GM21390 (cell line): ENCODE measurements around the gene FAF1.
A peak's percentile ranks its signal among the peaks of the same experiment; 100 is the strongest.
"Not testable (repeated sequence)": the region's sequence is repeated elsewhere in the genome, so short reads cannot be mapped to it uniquely, and the experiment has no call there.

Experiments
- ATAC-seq: cut with Tn5 transposase; IDR thresholded peaks from one replicate; pipeline ENCODE4 v1.9.1; 2021; ENCODE audit not compliant: unreplicated experiment

The FAF1 gene

DNA sequence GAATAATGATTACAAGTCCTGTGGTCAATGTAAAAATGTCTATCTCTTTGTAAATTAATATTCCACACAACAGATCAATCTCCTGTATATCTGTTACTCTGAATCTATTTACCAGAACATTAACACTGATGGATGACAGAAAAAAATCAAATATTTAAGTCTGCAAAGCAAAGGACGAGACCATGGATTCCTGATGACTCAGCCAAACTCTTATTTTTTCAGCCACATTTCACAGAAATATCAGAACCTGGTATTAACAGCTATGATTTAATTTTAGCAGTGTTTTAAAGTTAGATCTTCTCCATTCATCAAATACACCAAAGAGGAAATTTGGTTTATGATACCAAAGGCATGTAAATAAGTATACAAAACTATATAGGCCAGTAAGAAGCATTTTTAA is 46.1 kb downstream of the FAF1 start:
- no peak for ATAC-seq

DNA sequence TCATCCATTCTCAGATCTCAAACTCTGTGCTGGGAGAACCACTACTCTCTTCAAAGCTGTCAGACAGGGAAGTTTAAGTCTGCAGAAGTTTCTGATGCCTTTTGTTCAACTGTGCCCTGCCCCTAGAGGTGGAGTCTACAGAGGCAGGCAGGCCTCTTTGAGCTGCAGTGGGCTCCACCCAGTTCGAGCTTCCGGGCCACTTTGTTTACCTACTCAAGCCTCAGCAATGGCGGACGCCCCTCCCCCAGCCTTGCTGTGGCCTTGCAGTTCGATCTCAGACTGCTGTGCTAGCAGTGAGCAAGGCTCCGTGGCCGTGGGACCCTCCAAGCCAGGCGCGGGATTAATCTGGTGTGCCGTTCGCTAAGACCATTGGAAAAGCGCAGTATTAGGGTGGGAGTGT is 49.7 kb downstream of the FAF1 start:
- ATAC-seq = not testable (repeated sequence)

DNA sequence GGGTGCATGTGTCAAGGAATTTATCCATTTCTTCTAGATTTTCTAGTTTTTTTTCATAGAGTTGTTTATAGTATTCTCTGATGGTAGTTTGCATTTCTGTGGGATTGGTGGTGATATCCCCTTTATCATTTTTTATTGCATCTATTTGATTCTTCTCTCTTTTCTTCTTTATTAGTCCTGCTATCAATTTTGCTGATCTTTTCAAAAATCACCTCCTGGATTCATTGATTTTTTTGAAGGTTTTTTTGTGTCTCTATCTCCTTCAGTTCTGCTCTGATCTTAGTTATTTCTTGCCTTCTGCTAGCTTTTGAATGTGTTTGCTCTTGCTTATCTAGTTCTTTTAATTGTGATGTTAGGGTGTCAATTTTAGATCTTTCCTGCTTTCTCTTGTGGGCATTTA is 52.5 kb downstream of the FAF1 start:
- not testable (repeated sequence) for ATAC-seq

DNA sequence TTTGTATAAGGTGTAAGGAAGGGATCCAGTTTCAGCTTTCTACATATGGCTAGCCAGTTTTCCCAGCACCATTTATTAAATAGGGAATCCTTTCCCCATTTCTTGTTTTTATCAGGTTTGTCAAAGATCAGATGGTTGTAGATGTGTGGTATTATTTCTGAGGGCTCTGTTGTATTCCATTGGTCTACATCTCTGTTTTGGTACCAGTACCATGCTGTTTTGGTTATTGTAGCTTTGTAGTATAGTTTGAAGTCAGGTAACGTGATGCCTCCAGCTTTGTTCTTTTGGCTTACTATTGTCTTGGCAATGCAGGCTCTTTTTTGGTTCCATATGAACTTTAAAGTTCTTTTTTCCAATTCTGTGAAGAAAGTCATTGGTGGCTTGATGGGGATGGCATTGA is 54.0 kb downstream of the FAF1 start:
- ATAC-seq = not testable (repeated sequence)

DNA sequence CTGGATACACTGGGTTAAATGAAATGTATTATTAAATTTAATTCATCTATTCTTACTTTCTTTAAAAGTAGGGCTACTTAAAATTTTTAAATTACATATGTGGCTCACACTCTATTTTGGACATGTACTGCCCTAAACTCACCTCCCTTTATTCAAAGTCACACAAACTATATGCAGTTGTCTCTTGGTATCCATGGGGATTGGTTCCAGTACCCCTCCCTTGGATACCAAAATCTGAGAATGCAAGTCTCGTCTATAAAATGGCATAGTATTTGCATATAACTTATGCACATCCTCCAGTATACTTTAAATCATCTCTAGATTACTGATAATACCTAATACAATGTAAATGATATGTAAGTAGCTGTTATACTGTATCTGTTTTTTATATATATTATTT is 57.6 kb downstream of the FAF1 start:
- ATAC-seq = no peak

DNA sequence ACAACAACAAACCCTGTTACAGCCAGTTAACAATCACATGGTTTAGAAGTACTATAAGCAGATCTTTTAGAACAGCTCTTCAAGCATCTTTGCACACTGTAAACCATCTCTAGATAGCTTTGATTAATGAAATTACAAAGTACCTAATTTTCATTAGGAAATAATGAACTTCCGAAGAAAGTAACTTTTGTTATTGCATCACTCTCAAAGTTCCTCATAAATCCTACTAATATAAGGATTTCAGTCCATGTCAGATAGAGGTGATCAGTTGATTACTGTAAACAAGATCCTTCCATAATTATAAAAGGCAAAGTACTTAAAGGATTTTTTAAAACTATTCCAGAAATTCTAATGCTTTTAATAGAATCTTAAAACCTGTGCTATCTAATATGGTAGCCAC is 58.2 kb downstream of the FAF1 start:
- no peak for ATAC-seq

DNA sequence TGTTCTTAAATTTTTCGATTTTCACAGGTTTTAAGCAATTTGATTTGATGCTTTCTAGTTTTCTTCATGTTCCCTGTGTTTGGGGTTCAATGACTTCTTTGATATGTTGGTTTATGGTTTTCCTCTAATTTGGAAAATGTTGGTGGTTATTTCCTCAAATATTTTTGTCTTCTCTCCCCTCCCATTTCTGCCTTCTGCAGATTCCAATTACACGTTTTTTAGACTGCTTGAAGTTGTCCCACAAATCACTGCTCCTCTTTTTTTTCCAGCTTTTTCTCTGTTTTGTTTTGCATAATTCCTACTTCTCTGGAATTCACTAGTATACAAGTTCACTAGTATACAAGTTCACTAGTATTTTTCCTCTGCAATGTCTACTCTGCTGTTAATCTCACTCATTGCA is 61.3 kb downstream of the FAF1 start:
- no peak for ATAC-seq

DNA sequence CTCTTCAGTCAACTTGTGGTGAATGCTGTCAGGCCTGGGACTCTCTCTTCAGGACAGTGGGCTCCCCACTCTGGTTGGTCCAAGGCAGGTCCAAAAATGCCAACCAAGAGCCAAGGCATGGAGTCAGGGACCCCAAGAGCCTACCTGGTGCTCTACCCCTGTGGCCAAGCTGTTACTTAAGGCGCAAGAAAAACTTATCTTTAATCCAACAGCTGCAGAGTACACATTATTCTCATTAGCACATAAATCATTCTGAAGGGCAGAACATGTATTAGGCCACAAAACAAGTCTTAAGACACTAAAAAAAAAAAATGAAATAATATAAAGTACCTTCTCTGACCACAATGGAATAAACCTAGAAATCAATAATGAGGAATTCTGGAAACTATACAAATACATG is 65.7 kb downstream of the FAF1 start:
- no peak for ATAC-seq

DNA sequence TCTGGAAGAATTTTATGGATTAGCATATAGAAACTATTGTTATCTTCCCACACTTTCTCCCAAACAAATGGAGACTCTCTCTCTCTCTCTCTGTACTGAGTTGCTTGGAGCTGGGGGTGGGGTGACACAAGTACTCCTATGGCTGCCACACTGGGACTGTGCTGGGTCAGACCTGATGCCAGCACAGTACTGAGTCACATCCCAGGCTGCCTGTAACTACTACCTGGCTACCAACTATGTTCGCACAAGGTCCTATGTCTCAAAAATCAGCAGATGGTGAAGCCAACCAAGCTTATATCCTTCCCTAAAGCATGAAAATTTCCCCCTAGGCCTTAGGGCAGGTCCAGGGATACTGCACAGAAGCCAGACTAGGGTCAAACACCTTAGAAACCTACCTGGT is 66.6 kb downstream of the FAF1 start:
- ATAC-seq = no peak

DNA sequence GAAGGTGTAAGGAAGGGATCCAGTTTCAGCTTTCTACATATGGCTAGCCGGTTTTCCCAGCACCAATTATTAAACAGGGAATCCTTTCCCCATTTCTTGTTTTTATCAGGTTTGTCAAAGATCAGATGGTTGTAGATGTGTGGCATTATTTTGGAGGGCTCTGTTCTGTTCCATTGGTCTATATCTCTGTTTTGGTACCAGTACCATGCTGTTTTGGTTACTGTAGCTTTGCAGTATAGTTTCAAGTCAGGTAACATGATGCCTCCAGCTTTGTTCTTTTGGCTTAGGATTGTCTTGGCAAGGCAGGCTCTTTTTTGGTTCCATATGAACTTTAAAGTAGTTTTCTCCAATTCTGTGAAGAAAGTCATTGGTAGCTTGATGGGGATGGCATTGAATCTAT is 72.5 kb downstream of the FAF1 start:
- ATAC-seq = not testable (repeated sequence)

DNA sequence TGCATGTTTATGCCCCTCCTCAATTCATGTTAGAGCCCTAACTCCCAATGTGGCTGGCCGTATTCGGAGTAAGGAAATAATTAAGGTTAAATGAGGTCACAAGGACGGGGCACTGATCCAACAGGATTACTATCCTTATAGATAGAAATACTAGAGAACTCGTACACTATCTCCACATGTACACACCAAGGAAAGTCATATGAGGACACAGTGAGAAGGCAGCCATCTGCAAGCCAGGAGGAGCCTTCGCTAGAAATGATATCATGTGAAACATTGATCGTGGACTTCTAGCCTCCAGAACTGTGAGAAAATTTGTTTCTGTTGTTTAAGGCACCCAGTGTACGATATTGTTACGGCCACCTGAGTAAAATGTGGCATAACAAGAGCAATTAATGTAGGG is 79.7 kb downstream of the FAF1 start:
- no peak for ATAC-seq

DNA sequence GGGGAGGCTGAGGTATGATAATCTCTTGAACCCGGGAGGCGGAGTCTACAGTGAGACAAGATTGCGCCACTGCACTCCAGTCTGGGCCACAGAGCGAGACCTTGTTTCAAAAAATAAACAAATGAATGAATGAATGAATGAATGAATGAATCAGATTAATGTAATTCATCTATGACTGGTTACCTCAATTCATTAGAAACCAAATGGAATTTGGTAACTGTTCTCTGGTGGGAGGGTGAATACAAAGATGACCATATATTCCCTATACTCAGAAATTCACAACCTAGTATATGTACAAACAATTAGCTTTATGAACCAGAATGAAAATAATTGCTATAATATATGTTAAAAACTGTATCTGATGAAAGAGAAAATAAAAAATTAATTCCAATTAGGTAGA is 80.9 kb downstream of the FAF1 start:
- no peak for ATAC-seq

DNA sequence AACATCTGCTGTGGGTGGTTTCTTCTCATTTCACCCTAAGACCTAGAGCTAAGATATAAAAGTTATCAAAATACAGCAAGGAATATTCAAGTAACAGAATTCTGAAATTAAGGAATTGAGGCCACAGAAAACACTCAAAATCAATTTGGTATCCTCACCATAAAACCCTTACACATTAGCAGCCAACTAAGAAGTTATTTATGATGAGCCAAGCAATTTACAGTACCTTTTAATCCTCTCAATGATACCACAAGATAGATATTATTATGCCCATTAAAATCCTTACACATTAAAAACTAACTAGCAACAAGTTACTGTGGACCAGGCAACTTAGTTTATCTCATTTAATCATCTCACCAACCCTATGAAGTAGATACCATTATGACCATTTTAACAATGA is 81.6 kb downstream of the FAF1 start:
- ATAC-seq = no peak

DNA sequence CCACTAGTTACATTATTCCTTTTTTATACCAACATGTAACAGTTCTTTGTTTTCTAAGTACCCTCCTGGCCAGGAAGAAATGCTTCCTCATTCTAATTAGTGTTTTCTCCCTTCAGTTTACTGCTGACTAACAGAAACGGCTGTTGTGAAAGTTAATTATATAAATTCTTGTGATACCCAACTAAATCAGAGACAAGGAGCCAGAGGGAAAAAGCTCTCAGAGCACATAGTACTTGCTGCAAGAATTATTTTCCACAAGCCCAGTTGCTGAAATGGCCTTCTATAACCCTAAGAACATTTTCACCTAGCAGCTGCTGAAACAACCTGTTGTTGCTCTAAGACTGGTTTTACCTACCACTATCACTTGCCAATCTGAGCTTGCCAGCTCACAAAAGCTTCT is 82.4 kb downstream of the FAF1 start:
- ATAC-seq = no peak

DNA sequence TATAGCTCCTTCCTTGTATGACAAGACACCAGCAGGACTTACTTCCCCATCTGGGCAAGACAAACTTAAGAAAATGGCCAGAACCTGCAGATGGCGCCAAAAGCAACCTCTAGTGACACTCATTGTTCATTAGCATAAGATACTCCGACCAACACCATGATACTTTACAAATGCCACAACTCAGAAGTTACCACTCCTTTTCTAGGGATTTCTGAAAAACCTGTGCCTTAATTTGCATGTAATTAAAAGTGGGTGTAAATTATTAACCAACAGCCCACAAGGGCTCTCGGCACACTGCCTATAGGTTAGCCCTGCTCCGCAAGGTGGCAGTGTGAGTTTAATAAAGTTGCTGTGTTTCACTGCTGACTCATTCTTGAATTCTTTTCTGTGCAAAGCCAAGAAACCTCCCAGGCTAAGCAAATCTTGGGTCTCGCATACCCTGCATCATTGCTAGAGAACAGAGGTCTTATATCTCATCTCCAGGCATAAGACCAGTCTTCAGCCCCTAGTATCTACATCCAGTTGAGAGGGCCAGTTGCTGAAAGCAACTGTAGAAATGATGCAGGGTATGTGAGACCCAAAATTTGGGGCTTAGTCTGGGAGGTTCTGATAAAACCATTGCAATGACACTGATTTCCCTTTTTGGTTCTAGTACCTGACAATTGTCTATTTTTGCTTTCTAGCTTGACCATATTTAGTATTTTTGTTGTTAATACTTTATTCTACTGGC is 86.4 kb downstream of the FAF1 start:
- ATAC-seq = peak; percentile 95

DNA sequence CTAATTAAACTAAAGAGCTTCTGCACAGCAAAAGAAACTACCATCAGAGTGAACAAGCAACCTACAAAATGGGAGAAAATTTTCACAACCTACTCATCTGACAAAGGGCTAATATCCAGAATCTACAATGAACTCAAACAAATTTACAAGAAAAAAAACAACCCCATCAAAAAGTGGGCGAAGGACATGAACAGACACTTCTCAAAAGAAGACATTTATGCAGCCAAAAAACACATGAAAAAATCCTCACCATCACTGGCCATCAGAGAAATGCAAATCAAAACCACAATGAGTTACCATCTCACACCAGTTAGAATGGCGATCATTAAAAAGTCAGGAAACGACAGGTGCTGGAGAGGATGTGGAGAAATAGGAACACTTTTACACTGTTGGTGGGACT is 95.2 kb downstream of the FAF1 start:
- ATAC-seq = not testable (repeated sequence)

DNA sequence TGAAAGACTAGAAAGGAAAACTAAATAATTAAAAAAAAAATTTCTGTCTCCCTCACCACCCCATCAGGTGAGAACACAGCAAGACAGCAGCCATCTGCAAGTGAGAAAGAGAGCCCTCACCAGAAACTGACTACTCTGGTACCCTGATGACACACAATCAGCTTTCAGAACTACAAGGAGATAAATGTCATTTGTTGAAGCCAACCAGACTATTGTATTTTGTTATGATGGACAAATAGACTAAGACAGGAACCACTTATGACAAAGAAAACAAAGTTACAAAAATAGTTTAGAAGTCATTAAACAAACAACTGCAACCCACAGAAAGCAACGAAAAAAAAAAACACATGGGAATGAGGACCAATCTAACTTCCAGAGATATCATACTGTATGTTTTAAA is 98.3 kb downstream of the FAF1 start:
- no peak for ATAC-seq

DNA sequence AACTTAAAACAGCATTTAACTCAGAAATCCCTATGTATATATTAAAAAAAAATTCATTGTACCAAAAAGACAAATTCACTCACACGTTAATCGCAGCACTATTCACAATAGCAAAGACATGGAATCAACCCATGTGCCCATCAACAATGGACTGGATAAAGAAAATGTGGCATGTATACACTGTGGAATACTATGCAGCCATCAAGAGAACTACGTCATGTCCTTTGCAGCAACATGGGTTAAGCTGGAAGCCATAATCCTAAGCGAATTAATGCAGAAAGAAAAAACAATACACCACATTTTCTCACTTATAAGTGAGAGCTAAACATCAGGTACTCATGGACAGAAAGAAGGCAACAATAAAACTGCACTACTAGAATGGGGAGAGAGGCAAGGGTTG is 99.4 kb downstream of the FAF1 start:
- ATAC-seq = no peak

DNA sequence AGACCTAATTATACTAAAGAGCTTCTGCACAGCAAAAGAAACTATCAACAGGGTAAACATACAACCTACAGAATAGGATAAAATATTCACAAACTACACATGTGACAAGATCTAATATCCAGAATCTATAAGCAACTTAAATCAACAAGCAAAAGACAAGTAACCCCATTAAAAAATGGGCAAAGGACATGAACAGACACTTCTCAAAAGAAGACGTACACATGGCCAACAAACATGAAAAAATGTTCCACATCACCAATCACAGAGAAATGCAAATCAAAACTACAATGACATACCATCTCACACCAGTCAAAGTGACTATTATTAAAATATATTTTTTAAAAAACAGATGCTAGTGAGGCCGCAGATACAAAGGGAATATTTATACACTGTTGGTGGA is 99.8 kb downstream of the FAF1 start:
- ATAC-seq = no peak

DNA sequence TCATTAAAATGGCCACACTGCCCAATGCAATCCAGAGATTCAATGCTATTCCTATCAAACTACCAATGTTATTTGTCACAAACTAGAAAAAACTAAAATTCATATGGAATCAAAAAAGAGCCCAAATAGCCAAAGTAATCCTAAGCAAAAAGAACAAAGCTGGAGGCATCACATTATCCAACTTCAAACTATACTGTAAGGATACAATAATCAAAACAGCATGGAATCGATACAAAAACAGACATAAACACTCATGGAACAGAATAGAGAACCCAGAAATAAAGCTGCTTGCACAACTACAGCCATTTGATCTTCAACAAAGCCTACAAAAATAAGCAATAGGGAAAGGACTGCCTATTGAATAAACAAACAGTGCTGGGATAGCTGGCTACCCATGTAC is 100.4 kb downstream of the FAF1 start:
- ATAC-seq = no peak

DNA sequence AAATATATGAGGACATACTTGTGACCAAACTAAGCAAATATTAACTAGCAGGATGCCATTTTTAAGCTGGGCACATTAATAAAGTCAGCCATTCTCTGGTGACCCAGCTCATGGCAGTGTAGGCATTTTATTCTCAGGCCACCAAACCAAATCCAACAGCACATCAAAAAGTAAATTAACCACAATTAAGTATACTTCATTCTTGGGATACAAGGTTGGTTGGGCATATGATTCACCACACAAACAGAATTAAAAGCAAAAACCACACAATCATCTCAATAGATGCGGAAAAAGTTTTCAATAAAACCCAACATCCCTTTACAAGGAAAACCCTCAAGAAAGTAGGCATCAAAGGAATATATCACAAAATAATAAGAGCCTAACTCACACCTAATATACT is 101.3 kb downstream of the FAF1 start:
- no peak for ATAC-seq

DNA sequence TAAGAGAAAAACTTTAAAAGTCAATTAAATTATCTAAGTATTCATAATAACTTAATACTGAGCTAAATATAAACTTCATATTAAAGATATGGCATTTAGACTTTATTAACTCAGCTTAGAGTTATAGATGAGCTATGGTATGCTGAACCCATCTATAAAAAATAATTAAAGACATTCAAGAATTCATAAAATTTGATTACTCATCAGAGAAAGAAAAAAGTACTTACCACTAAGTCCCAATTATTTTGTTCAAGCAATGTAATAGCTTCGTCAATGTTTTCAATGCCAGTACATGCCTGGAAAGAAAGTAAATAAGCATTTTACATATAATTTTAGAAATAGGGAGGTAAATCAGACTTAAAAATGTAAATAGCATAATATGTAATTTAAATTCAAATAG is 102.4 kb downstream of the FAF1 start:
- no peak for ATAC-seq

DNA sequence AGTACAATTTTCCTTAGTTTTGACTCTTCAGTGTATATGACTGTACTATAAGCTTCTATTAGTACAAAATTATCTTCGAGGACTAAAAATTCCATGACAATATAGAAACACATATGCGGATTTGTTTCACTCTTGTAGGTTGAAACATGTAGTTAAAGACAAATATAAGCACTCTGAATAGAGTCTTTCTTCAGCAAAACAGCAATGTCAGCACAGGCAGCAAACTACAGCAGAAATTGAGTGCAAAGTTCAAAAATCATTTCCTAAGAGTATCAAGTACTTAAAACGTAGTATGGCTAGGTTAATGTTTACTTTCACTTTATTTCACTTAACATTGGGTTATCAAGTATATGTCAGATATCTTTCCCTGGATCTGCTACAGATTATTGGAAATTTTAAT is 106.7 kb downstream of the FAF1 start:
- ATAC-seq = no peak

DNA sequence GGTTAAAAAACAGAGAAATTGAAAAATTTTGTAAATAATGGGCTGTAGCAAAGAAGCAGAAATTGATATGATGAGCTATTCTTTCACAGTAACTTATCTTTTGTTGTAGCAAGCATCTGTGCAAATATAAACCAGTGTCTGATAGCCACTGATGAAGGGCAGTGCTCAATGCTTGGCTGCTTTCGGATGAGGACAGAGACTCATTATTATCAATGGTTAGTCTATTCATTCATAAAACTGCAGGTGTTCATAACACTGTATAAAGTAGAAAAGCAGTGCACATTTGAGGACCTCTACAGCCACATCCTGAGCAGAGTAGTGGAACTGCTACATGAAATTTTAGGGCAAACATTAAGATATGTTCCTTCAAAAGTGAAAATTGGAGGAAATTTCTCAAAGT is 107.2 kb downstream of the FAF1 start:
- no peak for ATAC-seq
